ENCODE measurements around the gene MEF2A. TPM values are rescaled to one million over a fixed set of nuclear protein-coding genes. Genes with fewer than 3 reads are reported as not detected.
"Not testable (repeated sequence)": the region's sequence is repeated elsewhere in the genome, so short reads cannot be mapped to it uniquely, and the experiment has no call there.

Gene MEF2A
- total RNA-seq (ENCODE audit: low replicate concordance): 32.1 and 61.9 TPM in 2 replicates

- peak within 1 kb of the TSS; percentile 99 for H3K4me3 Mint-ChIP-seq
- peak; percentile 97 for DNase-seq (ENCODE audit: low spot score)
- H3K27me3 ChIP-seq: no peaks in the 10 kb centered on the region
- peaks cover 42% of the 10 kb centered on the region for H3K79me2 ChIP-seq (ENCODE audit: low read depth)
- H3K27ac ChIP-seq: peak within 1 kb of the TSS; percentile 95
- no peaks in the 10 kb centered on the region for H3K36me3 ChIP-seq
- H3K36me3 Mint-ChIP-seq: no peaks in the 10 kb centered on the region
- H3K9me3 ChIP-seq (ENCODE audit: low read depth): no peaks in the 10 kb centered on the region
- peak within 1 kb of the TSS; percentile 88 for H3K9ac ChIP-seq
- H3K27me3 Mint-ChIP-seq (ENCODE audit: insufficient read depth, low read depth): peaks cover 2% of the 10 kb centered on the region
- peaks cover 24% of the 10 kb centered on the region for H3K4me1 ChIP-seq
- no peaks in the 10 kb centered on the region for H3K9me3 Mint-ChIP-seq
- H3K4me1 Mint-ChIP-seq: peaks cover 39% of the 10 kb centered on the region
- H3K4me2 ChIP-seq: peak within 1 kb of the TSS; percentile 97
- peaks cover 18% of the 10 kb centered on the region for H3F3A ChIP-seq (ENCODE audit: low read depth)
- peak within 1 kb of the TSS; percentile 70 for H3K4me3 ChIP-seq
- H4K20me1 ChIP-seq (ENCODE audit: low read depth): peaks cover 31% of the 10 kb centered on the region
- TF ChIP-seq CTCF (IDR thresholded peaks at IDR 0.05): no peak
- TF ChIP-seq EZH2 (IDR thresholded peaks at IDR 0.05): no peak
- no peak for TF ChIP-seq EZH2phosphoT487 (IDR thresholded peaks at IDR 0.05)
- H3K27ac Mint-ChIP-seq: peak within 1 kb of the TSS; percentile 95
- peak within 1 kb of the TSS; percentile 98 for H2AFZ ChIP-seq (replicated peaks)
These were observed at the start of gene MEF2A for GRCh38 chr15:99565299-99566156. Gene MEF2A, plus strand, starts transcription at chr15:99565984. Its CDS starts 67,136 bp downstream, at chr15:99633120.

GRCh38 chr15:99518191-99518590, 47.6 kb upstream of the MEF2A start:
- H3K27ac Mint-ChIP-seq: no peak overlapping the region
- H3K79me2 ChIP-seq (ENCODE audit: low read depth): no peaks in the 10 kb centered on the region
- no peak overlapping the region for H3K4me3 Mint-ChIP-seq
- peaks cover 2% of the 10 kb centered on the region for H3K27me3 Mint-ChIP-seq (ENCODE audit: insufficient read depth, low read depth)
- H3K4me3 ChIP-seq: no peak overlapping the region
- no peak overlapping the region for H3K4me2 ChIP-seq
- no peaks in the 10 kb centered on the region for H3K27me3 ChIP-seq
- TF ChIP-seq CTCF (IDR thresholded peaks at IDR 0.05): no peak
- TF ChIP-seq EZH2phosphoT487 (IDR thresholded peaks at IDR 0.05): no peak
- H3K9me3 ChIP-seq (ENCODE audit: low read depth): no peaks in the 10 kb centered on the region
- no peak for DNase-seq (ENCODE audit: low spot score)
- no peaks in the 10 kb centered on the region for H3K36me3 ChIP-seq
- H4K20me1 ChIP-seq (ENCODE audit: low read depth): no peaks in the 10 kb centered on the region
- no peaks in the 10 kb centered on the region for H3K36me3 Mint-ChIP-seq
- H3F3A ChIP-seq (ENCODE audit: low read depth): no peaks in the 10 kb centered on the region
- H2AFZ ChIP-seq (replicated peaks): no peak overlapping the region
- H3K4me1 ChIP-seq: no peaks in the 10 kb centered on the region
- H3K9me3 Mint-ChIP-seq: no peaks in the 10 kb centered on the region
- no peak overlapping the region for H3K9ac ChIP-seq
- no peaks in the 10 kb centered on the region for H3K4me1 Mint-ChIP-seq
- H3K27ac ChIP-seq: no peak overlapping the region

GRCh38 chr15:99519366-99519765, 46.4 kb upstream of the MEF2A start:
- not testable (repeated sequence) for DNase-seq (ENCODE audit: low spot score); H3K4me3 Mint-ChIP-seq; H3K9me3 Mint-ChIP-seq; H3K4me3 ChIP-seq; H3F3A ChIP-seq (ENCODE audit: low read depth); H3K4me1 Mint-ChIP-seq; H4K20me1 ChIP-seq (ENCODE audit: low read depth); H3K27ac Mint-ChIP-seq; H2AFZ ChIP-seq (replicated peaks); H3K36me3 Mint-ChIP-seq; H3K9ac ChIP-seq; H3K27ac ChIP-seq; H3K9me3 ChIP-seq (ENCODE audit: low read depth); H3K79me2 ChIP-seq (ENCODE audit: low read depth); H3K27me3 Mint-ChIP-seq (ENCODE audit: insufficient read depth, low read depth); H3K36me3 ChIP-seq; H3K4me1 ChIP-seq; H3K27me3 ChIP-seq; H3K4me2 ChIP-seq

- no peak overlapping the region for H3K4me3 Mint-ChIP-seq
- no peak overlapping the region for H3K4me2 ChIP-seq
- no peak overlapping the region for H2AFZ ChIP-seq (replicated peaks)
- TF ChIP-seq EZH2 (IDR thresholded peaks at IDR 0.05) (no peak), EZH2phosphoT487 (IDR thresholded peaks at IDR 0.05) (no peak), CTCF (IDR thresholded peaks at IDR 0.05) (no peak)
- H3K27me3 Mint-ChIP-seq (ENCODE audit: insufficient read depth, low read depth): no peaks in the 10 kb centered on the region
- H3K79me2 ChIP-seq (ENCODE audit: low read depth): no peaks in the 10 kb centered on the region
- no peaks in the 10 kb centered on the region for H3F3A ChIP-seq (ENCODE audit: low read depth)
- no peaks in the 10 kb centered on the region for H3K4me1 Mint-ChIP-seq
- H3K4me1 ChIP-seq: no peaks in the 10 kb centered on the region
- H3K27ac ChIP-seq: no peak overlapping the region
- no peak overlapping the region for H3K9ac ChIP-seq
- no peak overlapping the region for H3K4me3 ChIP-seq
- no peaks in the 10 kb centered on the region for H3K36me3 ChIP-seq
- H3K36me3 Mint-ChIP-seq: no peaks in the 10 kb centered on the region
- no peaks in the 10 kb centered on the region for H3K9me3 Mint-ChIP-seq
- no peak overlapping the region for H3K27ac Mint-ChIP-seq
- no peaks in the 10 kb centered on the region for H3K9me3 ChIP-seq (ENCODE audit: low read depth)
- H4K20me1 ChIP-seq (ENCODE audit: low read depth): no peaks in the 10 kb centered on the region
- DNase-seq (ENCODE audit: low spot score): no peak
- H3K27me3 ChIP-seq: no peaks in the 10 kb centered on the region
These were observed 43.5 kb upstream of the MEF2A start for GRCh38 chr15:99522288-99522687.
